ENCODE data around the gene HADHB.
"Not testable (repeated sequence)": the region's sequence is repeated elsewhere in the genome, so short reads cannot be mapped to it uniquely, and the experiment has no call there.

Gene HADHB

DNA sequence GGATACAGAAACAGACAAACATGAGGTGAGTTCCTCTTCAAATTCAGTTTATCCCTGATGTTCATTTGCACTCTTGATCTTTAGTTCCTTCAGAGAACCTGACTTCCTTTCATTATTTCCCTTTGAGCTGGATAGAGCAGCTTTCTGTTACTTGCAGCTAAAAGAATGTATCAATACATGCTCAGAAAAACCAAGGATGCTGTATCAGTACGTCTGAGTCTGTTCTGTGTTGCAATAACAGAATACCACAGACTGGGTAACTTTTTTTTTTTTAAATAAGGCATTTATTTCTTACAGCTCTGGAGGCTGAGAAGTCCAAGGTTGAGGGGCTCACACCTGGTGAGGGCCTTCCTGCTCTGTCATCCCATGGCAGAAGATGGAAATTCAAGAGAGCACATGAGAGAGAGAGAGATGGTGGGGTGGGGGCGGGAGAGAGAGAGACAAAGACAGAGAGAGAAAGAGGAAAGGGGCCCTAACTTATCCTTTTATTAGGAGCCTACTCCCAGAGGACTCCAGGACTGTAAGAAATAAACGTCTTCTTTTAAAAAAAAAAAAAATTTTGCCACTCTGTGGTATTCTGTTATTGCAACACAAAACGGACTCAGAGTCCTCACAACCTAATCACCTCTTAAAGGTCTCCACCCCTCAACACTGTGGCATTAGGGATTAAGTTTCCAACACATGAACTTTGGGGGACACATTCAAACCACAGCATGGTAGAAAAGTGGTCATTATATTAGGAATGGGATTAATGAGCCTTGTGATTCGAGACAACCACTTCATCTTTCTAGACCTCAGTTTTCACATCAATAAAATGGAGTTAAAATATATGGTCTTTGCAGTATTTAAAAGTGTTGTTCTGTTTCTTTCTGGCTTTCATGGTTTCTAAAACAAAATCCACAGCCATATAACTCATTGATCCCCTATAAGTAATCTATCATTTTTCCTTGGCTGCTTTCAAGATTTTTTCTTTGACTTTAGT, 82.8 kb downstream of the HADHB start:
- peak; percentile 49 to 60 for DNase-seq (ENCODE audit: low read depth in 1 of 2, low spot score in 1 of 2)
- peak overlapping the region; percentile 79 for H3K27ac ChIP-seq (replicated peaks)
- TF ChIP-seq POLR2AphosphoS5 (IDR thresholded peaks at IDR 0.05; ENCODE audit: low read depth) (peak; percentile 24; the same call in 1 of the 2 replicates), SPI1 (IDR thresholded peaks at IDR 0.05; ENCODE audit: borderline replicate concordance, low read depth) (0 out of 2 replicates have a peak, but pooled peaks have one; percentile 7), GABPA (IDR thresholded peaks at IDR 0.05; ENCODE audit: low read depth) (no peak)
- TF ChIP-seq, protein P1, sequence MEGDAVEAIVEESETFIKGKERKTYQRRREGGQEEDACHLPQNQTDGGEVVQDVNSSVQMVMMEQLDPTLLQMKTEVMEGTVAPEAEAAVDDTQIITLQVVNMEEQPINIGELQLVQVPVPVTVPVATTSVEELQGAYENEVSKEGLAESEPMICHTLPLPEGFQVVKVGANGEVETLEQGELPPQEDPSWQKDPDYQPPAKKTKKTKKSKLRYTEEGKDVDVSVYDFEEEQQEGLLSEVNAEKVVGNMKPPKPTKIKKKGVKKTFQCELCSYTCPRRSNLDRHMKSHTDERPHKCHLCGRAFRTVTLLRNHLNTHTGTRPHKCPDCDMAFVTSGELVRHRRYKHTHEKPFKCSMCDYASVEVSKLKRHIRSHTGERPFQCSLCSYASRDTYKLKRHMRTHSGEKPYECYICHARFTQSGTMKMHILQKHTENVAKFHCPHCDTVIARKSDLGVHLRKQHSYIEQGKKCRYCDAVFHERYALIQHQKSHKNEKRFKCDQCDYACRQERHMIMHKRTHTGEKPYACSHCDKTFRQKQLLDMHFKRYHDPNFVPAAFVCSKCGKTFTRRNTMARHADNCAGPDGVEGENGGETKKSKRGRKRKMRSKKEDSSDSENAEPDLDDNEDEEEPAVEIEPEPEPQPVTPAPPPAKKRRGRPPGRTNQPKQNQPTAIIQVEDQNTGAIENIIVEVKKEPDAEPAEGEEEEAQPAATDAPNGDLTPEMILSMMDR (IDR thresholded peaks at IDR 0.05; ENCODE audit: insufficient read depth, low read length), result no peak
- no peak overlapping the region for H3K4me3 ChIP-seq (replicated peaks; ENCODE audit: insufficient read depth, low read length)
- H3K27me3 ChIP-seq (ENCODE audit: insufficient read depth, poor library complexity, severe bottlenecking), result no peaks in the 10 kb centered on the region

DNA sequence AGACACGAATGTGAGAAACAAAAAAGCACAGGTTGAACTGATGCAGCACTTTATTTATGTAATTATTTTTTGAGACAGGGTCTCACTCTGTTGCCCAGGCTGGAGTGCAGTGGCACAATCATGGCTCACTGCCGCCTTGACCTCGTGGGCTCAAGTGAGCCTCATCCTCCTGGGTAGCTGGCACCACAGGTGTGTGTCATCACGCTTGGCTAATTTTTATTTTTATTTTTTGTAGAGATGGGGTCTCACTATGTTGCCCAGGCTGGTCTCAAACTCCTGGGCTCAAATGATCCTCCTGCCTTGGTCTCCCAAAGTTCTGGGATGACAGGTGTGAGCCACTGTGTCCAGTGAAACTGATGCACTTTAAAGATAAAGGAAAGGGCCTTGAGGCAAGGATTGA, 84.3 kb downstream of the HADHB start:
- not testable (repeated sequence) for H3K4me3 ChIP-seq (replicated peaks; ENCODE audit: insufficient read depth, low read length); H3K27me3 ChIP-seq (ENCODE audit: insufficient read depth, poor library complexity, severe bottlenecking); DNase-seq (ENCODE audit: low read depth in 1 of 2, low spot score in 1 of 2)
- peak overlapping the region; percentile 79 for H3K27ac ChIP-seq (replicated peaks)

DNA sequence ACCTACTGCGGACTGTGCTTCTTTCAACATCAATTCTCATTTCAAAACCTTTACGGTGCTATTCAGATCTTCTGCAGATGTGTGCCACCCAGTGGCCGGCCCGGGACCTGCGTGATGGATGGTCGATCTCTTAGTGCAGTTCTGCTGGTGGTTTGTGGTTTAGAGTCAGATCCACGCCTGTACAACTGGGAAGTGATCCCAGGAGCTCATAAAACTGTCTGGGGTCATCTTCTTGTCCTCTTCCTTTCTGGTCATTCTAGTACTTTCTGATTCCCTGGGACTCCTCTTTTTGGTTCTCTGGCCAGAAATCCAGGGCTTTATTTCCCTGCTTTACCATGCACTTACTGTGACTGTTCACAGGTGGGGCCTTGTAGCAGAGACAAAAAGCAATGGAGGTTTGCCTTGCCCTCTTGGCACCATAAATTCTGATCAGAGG, 85.4 kb downstream of the HADHB start:
- H3K4me3 ChIP-seq (replicated peaks; ENCODE audit: insufficient read depth, low read length), result no peak overlapping the region
- H3K27ac ChIP-seq (replicated peaks), result peak overlapping the region; percentile 69
- no peaks in the 10 kb centered on the region for H3K27me3 ChIP-seq (ENCODE audit: insufficient read depth, poor library complexity, severe bottlenecking)
- DNase-seq (ENCODE audit: low read depth in 1 of 2, low spot score in 1 of 2), result peak; percentile 82 to 97
- TF ChIP-seq SPI1 (IDR thresholded peaks at IDR 0.05; ENCODE audit: borderline replicate concordance, low read depth) (peak; percentile 38; the same call in 1 of the 2 replicates), POLR2AphosphoS5 (IDR thresholded peaks at IDR 0.05; ENCODE audit: low read depth) (peak; percentile 40; the same call in 1 of the 2 replicates), GABPA (IDR thresholded peaks at IDR 0.05; ENCODE audit: low read depth) (no peak)
- TF ChIP-seq, protein P2, sequence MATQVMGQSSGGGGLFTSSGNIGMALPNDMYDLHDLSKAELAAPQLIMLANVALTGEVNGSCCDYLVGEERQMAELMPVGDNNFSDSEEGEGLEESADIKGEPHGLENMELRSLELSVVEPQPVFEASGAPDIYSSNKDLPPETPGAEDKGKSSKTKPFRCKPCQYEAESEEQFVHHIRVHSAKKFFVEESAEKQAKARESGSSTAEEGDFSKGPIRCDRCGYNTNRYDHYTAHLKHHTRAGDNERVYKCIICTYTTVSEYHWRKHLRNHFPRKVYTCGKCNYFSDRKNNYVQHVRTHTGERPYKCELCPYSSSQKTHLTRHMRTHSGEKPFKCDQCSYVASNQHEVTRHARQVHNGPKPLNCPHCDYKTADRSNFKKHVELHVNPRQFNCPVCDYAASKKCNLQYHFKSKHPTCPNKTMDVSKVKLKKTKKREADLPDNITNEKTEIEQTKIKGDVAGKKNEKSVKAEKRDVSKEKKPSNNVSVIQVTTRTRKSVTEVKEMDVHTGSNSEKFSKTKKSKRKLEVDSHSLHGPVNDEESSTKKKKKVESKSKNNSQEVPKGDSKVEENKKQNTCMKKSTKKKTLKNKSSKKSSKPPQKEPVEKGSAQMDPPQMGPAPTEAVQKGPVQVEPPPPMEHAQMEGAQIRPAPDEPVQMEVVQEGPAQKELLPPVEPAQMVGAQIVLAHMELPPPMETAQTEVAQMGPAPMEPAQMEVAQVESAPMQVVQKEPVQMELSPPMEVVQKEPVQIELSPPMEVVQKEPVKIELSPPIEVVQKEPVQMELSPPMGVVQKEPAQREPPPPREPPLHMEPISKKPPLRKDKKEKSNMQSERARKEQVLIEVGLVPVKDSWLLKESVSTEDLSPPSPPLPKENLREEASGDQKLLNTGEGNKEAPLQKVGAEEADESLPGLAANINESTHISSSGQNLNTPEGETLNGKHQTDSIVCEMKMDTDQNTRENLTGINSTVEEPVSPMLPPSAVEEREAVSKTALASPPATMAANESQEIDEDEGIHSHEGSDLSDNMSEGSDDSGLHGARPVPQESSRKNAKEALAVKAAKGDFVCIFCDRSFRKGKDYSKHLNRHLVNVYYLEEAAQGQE (IDR thresholded peaks at IDR 0.05; ENCODE audit: insufficient replicate concordance, low read depth), result no peak
- TF ChIP-seq, protein P1 (IDR thresholded peaks at IDR 0.05; ENCODE audit: insufficient read depth, low read length), result peak; percentile 81

DNA sequence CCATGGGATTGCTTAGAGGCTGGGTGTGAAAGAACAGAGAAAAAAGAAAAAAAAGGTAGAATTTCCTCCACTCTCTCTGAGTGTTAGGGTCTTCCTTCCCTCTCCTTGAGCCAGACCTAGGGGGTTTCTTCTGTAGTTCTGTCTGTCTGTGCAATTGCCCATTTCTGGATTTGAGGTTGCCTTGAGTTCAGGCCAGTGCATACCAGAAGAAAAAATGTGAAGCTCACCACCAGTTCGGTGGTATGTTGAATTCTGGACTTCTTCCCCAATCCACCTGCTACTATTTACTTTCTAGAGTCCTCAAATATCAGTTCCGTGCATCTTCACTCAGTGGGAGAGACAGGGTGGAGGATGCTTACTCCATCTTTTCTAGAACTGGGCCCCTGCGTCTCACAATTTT, 85.9 kb downstream of the HADHB start:
- no peak overlapping the region for H3K4me3 ChIP-seq (replicated peaks; ENCODE audit: insufficient read depth, low read length)
- TF ChIP-seq, protein P2 (IDR thresholded peaks at IDR 0.05; ENCODE audit: insufficient replicate concordance, low read depth), result no peak
- TF ChIP-seq POLR2AphosphoS5 (IDR thresholded peaks at IDR 0.05; ENCODE audit: low read depth) (no peak), GABPA (IDR thresholded peaks at IDR 0.05; ENCODE audit: low read depth) (no peak), SPI1 (IDR thresholded peaks at IDR 0.05; ENCODE audit: borderline replicate concordance, low read depth) (no peak)
- TF ChIP-seq, protein P1 (IDR thresholded peaks at IDR 0.05; ENCODE audit: insufficient read depth, low read length), result no peak
- H3K27me3 ChIP-seq (ENCODE audit: insufficient read depth, poor library complexity, severe bottlenecking), result no peaks in the 10 kb centered on the region
- DNase-seq (ENCODE audit: low read depth in 1 of 2, low spot score in 1 of 2), result no peak
- H3K27ac ChIP-seq (replicated peaks), result peak overlapping the region; percentile 69

DNA sequence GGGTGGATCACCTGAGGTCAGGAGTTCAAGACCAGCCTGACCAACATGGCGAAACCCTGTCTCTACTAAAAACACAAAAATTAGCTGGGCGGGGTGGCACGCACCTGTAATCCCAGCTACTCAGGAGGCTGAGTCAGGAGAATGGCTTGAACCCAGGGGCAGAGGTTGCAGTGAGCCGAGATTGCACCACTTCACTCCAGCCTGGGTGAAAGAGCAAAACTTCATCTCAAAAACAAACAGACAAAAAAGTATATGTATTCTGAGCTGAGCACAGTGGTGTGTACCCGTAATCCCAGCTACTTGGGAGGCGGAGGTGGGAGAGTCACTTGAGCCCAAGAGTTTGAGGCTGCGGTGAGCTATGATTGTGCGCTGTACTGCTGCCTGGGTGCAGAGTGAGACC, 86.6 kb downstream of the HADHB start:
- H3K4me3 ChIP-seq (replicated peaks; ENCODE audit: insufficient read depth, low read length); DNase-seq (ENCODE audit: low read depth in 1 of 2, low spot score in 1 of 2); H3K27me3 ChIP-seq (ENCODE audit: insufficient read depth, poor library complexity, severe bottlenecking); H3K27ac ChIP-seq (replicated peaks): not testable (repeated sequence)
